ENCODE data around the gene DPH6.
A peak's percentile ranks its signal among the peaks of the same experiment; 100 is the strongest.

The DPH6 gene

DNA sequence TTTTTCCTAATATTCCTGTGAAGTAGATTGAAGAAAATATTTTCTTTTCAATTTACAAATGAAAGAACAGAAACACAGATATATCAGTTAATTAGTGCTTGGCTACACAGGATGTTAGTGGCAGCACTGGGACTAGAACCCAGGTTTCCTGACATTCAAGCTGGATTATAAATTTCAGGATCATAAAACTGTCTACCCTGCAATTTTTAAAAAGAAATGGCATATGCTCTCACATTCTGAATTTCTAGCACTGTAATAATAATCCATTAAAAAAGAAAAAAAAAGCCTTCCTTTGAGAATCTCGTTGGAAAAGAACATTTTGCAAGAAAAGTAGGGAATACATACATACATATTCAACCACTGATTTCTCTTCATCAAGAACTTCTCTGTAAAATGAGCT, 9.3 kb upstream of the DPH6 start:
- CTCF ChIA-PET = no interaction called here
- no peak overlapping the region for H3K27ac Mint-ChIP-seq
- no peak for DNase-seq
- no peaks in the 10 kb centered on the region for H3K36me3 Mint-ChIP-seq
- H3K4me3 Mint-ChIP-seq = no peak overlapping the region
- H3K9me3 Mint-ChIP-seq = no peaks in the 10 kb centered on the region
- H3K4me1 Mint-ChIP-seq = no peaks in the 10 kb centered on the region
- H3K27me3 Mint-ChIP-seq = no peaks in the 10 kb centered on the region

DNA sequence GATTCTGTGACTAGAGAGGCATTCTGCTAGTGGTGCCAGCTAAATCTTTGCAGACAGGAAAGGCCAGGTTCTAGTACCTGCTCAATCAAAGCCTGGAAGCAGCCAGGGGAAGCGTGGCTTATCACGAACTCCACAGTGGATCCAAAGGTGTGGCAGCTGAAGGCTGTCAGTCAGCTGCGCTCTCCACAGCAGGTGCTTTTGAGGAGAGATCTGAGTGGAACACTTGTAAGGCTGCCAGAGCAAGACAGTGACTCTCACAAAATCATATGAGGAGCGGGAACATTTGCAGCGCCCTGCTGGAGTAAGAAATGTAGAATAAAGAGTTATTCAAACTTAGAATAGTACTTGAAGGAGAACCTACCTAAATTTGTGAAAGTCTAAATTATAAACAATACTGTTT, 5.0 kb upstream of the DPH6 start:
- no peak for DNase-seq
- CTCF ChIA-PET = no interaction called here
- Mint-ChIP-seq H3K4me1 (peaks cover 10% of the 10 kb centered on the region), H3K27me3 (no peaks in the 10 kb centered on the region), H3K4me3 (no peak overlapping the region), H3K36me3 (no peaks in the 10 kb centered on the region), H3K9me3 (no peaks in the 10 kb centered on the region), H3K27ac (no peak overlapping the region)

DNA sequence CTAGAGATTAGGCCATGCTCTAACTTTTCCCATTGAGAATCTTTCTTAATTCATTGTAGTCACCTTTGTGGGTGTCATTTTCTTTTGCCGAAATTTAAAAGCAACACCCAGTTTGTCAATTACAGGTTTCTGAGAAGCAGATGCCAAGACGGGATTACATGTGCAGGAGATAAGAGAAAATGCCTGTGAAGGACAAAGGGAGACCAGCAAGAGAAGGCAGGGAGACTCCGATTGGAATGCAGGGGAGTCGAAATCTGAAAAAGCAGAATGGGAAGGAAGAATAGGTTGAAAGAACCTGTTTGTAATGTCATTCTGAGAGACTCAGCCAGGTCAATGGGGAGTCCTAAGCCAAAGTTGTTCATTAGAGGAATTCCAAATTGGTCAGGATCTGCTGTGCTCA, 3.6 kb upstream of the DPH6 start:
- Mint-ChIP-seq H3K4me3 (no peak overlapping the region), H3K9me3 (no peaks in the 10 kb centered on the region), H3K27ac (no peak overlapping the region), H3K4me1 (peaks cover 20% of the 10 kb centered on the region), H3K36me3 (no peaks in the 10 kb centered on the region), H3K27me3 (peaks cover 3% of the 10 kb centered on the region)
- CTCF ChIA-PET = no interaction called here
- no peak for DNase-seq

DNA sequence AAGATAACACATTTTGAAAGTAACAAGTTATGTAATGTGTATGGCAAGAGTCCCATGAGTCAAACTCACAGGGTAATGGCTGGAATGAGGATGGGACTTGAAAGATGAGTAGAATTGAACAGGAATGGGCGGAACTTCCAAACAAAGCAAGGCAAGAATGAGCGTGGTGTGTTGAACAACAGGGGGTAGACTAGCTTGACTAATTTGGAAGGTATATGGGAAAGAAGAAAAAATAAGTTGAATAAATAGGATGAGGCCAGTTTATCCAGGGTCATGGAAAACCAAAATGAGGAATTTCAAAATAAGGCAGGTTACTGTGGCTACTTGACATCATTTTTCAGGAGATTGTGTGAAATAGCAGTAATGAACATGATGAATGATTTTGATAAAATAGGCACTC, 2.5 kb upstream of the DPH6 start:
- Mint-ChIP-seq H3K36me3 (no peaks in the 10 kb centered on the region), H3K9me3 (no peaks in the 10 kb centered on the region), H3K27me3 (peaks cover 3% of the 10 kb centered on the region), H3K4me3 (no peak overlapping the region), H3K4me1 (peaks cover 20% of the 10 kb centered on the region), H3K27ac (no peak overlapping the region)
- DNase-seq = no peak
- CTCF ChIA-PET = no interaction called here

DNA sequence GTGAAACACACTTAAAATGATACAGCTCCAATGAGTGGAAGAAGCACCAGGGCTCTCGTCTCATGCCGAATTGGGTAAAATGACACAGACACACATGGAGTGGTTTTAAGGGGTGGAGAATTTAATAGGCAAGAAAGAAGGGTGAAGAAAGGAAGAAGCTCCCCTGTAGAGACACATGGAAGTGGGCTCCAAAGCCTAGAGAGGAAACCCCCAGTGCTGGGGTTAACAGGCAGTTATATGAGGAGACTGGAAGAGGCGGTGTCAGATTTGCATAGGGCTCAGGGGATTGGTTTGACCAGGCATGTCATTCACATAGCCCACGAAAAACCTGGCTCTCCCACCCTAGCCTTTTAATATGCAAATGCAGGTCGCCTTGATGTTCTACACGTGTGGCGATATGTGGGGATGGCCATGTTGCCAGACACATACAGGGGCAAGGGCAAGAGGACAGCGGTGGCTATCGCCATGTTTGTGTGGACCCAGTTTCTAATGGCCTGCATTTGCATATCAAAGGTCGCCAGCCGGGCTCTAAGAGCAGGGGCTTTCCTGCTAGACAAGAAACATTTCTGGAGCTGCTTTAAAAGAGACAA, 1.9 kb upstream of the DPH6 start:
- H3K36me3 Mint-ChIP-seq = no peaks in the 10 kb centered on the region
- CTCF ChIA-PET = no interaction called here
- no peak overlapping the region for H3K4me3 Mint-ChIP-seq
- H3K27me3 Mint-ChIP-seq = peaks cover 3% of the 10 kb centered on the region
- H3K27ac Mint-ChIP-seq = no peak overlapping the region
- DNase-seq = no peak
- H3K9me3 Mint-ChIP-seq = no peaks in the 10 kb centered on the region
- peaks cover 20% of the 10 kb centered on the region for H3K4me1 Mint-ChIP-seq

DNA sequence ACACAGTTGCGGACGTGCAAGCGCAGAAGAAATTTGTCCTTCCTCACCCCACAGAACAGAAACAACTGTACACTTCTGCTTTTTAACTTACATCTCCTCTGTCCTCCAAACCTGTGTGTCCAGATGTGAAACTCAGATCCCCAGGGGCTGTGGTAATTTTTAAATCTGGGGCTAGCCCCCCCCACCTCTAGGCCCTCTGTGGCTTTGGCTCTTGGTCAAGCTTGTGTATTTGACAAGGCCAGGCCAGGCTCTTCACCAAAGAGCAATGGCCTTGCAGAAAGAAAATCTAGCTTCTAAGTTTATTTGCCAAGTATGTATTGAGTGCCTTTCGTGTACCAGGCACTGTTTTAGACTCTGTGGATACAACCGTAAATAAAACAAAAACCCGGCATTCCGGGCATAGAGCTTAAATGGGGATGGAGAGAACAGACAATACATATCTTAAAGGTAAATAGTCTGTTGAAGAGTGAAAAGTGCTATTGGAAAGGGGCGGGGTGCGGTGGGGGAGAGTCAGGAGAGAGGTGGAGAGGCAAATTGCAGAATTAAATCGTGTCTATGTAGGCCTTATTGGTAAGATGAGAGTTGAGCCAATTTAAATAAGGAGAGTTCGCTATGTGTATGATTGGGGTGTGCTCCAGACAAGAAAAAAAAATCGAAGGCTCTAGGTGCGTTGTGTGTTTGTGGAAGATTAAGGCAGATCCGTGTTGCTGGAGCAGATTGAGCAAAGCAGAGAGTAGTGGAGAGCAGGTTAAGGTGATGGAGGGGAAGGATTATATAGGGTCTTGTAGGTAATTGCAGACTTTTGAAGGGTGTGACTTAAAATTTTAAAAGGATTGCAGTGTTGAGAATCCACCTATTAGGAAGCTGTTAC, 781 bp upstream of the DPH6 start:
- peak overlapping the region; percentile 89 for H3K4me3 Mint-ChIP-seq
- CTCF ChIA-PET = no interaction called here
- no peaks in the 10 kb centered on the region for H3K36me3 Mint-ChIP-seq
- H3K4me1 Mint-ChIP-seq = peaks cover 20% of the 10 kb centered on the region
- no peaks in the 10 kb centered on the region for H3K9me3 Mint-ChIP-seq
- peaks cover 3% of the 10 kb centered on the region for H3K27me3 Mint-ChIP-seq
- peak overlapping the region; percentile 97 for H3K27ac Mint-ChIP-seq
- no peak for DNase-seq

DNA sequence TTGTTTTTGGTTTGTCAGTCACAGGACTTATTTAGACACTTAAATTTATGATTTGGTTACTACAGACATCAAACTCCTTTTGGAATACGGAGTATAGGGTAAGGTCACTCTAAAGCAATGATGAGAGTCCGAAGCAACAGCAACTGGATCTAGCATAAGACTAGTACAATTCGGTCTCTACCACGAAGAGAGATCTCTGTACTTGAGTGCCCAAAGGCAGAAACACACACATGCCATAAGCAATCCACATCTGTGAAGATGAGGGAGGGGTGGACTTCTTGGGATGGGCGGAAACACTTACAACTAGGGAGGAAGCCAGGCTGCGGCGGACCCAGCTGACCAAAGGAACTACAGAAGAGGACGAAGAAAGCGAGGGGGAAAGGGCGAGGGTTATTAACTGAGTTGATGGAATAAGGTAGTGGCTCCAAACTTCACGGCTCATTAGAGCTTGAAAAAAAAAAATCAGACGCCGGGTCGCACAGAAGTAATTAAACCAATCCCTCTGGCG, 595 bp downstream of the DPH6 start:
- Mint-ChIP-seq H3K27ac (peak overlapping the region; percentile 97), H3K9me3 (no peaks in the 10 kb centered on the region), H3K4me1 (peaks cover 20% of the 10 kb centered on the region), H3K36me3 (no peaks in the 10 kb centered on the region), H3K27me3 (peaks cover 3% of the 10 kb centered on the region), H3K4me3 (peak overlapping the region; percentile 89)
- DNase-seq = peak; percentile 30
- CTCF ChIA-PET = no interaction called here

DNA sequence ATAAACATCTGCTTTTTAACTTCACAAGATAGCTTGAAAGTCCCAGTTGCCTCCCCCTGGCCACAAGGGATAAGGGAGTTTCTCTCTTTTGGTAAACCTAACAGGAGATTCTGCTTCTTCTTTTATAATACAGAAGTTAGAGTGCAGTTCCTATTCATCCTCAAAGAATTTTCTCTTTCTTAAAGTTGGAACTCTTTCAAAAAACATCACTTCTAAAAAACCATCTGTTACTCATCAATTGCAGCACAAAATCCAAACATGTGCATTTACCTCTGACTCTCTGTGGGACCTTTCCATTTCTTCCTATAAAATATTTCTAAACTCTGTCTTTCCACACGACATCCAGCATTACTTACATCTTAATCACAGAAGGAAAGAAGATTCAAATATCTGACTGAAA, 5.1 kb downstream of the DPH6 start:
- no peak for DNase-seq
- Mint-ChIP-seq H3K27me3 (peaks cover 3% of the 10 kb centered on the region), H3K9me3 (no peaks in the 10 kb centered on the region), H3K36me3 (peaks cover 1% of the 10 kb centered on the region), H3K27ac (no peak overlapping the region), H3K4me1 (peaks cover 10% of the 10 kb centered on the region), H3K4me3 (no peak overlapping the region)
- CTCF ChIA-PET = no interaction called here

DNA sequence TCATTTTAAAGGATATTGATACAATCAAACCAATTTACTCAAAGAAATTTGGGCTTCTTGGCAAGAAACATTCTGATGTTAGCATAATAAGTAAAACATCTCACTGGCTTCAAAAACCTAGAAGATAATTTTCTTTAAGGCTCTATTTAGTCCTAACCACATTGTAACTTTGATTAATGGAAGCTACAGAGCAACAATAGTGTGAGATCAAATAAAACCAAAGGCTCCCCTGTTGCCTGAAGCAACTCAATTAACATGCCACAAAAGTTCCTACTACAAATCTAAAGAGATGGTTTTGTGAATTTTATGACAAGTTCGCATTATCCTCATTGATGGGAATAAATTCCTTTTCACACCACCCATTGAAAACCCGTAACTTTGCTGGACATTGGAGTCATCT, 5.9 kb downstream of the DPH6 start:
- Mint-ChIP-seq H3K27ac (no peak overlapping the region), H3K4me3 (no peak overlapping the region), H3K9me3 (no peaks in the 10 kb centered on the region), H3K27me3 (no peaks in the 10 kb centered on the region), H3K36me3 (peaks cover 1% of the 10 kb centered on the region), H3K4me1 (peaks cover 5% of the 10 kb centered on the region)
- CTCF ChIA-PET = no interaction called here
- no peak for DNase-seq

DNA sequence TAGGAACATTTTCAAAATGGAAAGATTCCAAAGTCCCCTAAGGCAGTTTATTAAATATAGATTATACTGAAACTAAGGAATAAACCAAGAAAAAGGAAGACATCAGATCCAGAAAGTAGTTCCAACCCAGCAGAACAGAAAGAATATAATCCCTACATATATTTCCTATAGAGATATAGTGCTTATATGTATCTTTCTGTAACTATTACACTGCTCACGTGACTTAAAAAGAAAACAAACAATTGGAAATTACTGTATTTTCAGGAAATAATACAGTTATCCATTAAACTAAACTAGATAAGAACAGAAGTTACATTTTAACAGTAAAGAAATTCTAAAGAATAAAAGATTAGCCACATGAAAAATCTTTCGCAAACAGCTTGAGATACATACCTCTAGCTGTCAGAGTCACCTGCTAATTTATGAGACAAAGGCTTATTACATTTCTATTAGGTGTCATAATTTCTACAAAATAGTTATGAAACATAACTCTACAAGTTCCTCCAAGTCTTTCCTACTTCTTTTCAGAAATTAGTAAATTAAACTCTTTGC, 10.5 kb downstream of the DPH6 start:
- Mint-ChIP-seq H3K9me3 (no peaks in the 10 kb centered on the region), H3K4me3 (no peak overlapping the region), H3K36me3 (peaks cover 18% of the 10 kb centered on the region), H3K4me1 (no peaks in the 10 kb centered on the region), H3K27me3 (no peaks in the 10 kb centered on the region), H3K27ac (no peak overlapping the region)
- CTCF ChIA-PET = no interaction called here
- no peak for DNase-seq

DNA sequence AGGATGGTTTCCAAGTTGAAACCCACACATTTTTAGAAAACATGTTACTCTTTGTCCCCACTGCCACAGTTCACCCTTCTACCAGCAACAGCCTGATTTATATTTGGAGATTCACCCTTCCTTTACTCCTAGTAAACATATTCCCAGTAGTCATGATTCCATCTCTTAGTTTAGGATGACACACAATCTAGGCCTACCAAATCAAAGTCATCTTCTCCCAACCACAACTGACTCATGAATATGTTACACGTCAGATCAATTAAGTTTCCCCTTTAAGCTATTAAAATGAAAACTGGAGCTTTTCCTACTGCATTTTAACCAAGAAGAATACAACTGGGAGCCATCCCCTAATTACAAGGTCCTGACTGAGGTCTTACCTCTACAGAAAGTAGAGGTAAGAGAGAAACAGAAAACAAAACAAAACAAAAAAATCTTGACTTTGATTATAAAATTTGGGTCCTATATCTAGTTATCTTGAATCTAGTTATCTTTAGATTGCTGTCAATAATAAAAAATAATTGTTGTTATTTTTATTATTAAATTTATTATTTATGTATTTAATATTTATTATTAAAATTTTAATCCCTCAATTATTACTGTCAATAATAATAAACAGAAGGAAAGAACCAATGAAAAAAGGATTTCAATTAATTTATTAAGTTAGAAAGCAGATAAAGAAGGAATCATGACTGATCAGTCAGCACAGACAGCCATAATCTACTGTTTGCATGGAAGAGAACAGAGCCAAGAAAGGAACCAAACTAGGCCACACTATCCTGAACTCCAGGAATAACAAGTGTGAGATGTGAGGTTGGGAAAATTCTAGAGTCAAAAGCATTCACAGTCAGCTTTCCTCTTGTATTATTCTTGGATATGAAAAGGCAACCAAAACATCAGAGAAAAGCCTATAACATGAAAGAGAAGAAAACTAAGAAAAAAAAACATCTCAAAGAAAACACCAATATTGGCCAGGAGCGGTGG, 12.5 kb downstream of the DPH6 start:
- no peaks in the 10 kb centered on the region for H3K4me1 Mint-ChIP-seq
- DNase-seq = no peak

DNA sequence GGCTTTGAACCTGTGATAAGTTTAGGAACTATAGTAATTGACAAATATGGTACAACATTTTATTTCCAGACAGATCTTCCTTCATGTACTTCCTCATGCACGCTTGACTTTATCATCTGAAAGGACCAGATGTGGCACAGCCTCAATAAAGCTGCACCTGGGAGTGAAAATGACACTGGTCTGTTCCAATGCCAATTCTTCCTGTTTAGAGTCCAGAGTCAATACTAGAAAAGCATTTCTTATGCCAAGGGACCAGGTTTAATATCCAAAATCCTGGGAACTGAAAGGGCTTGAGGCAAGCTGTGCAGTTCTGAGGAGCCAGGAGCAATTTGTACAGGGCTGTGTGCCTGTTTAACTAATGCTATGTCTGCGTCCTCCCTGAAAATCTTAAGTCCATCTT, 15.3 kb downstream of the DPH6 start:
- no peak overlapping the region for H3K4me3 Mint-ChIP-seq
- no peaks in the 10 kb centered on the region for H3K27me3 Mint-ChIP-seq
- DNase-seq = no peak
- H3K4me1 Mint-ChIP-seq = no peaks in the 10 kb centered on the region
- peaks cover 31% of the 10 kb centered on the region for H3K36me3 Mint-ChIP-seq
- peaks cover 8% of the 10 kb centered on the region for H3K9me3 Mint-ChIP-seq
- H3K27ac Mint-ChIP-seq = no peak overlapping the region
- CTCF ChIA-PET = no interaction called here

More for the DNA sequence above, 12.5 kb downstream of the DPH6 start:
- no peak overlapping the region for H3K4me3 Mint-ChIP-seq
- H3K36me3 Mint-ChIP-seq = peaks cover 32% of the 10 kb centered on the region
- no peak overlapping the region for H3K27ac Mint-ChIP-seq
- H3K27me3 Mint-ChIP-seq = no peaks in the 10 kb centered on the region
- CTCF ChIA-PET = no interaction called here
- peaks cover 8% of the 10 kb centered on the region for H3K9me3 Mint-ChIP-seq

DNA sequence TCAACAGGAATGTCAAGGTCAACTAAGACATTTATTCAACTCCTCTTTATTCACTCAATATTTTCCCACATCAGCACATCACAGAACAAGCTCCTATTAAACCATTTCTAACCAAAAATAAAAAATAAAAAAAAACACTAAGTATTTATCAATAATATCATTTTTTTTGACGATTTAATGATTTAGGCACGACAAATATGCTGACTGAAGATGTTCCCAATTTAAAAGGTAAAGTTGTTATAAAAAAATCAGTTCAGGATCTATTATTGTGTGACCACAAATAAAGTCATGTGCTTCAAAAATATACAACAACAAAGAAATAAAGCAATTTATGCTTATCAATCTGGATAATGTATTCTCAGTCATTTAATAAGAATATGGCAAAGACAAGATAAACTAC, 16.2 kb downstream of the DPH6 start:
- Mint-ChIP-seq H3K27me3 (no peaks in the 10 kb centered on the region), H3K4me1 (no peaks in the 10 kb centered on the region), H3K4me3 (no peak overlapping the region), H3K36me3 (peaks cover 31% of the 10 kb centered on the region), H3K27ac (no peak overlapping the region), H3K9me3 (peaks cover 8% of the 10 kb centered on the region)
- DNase-seq = no peak
- CTCF ChIA-PET = no interaction called here

DNA sequence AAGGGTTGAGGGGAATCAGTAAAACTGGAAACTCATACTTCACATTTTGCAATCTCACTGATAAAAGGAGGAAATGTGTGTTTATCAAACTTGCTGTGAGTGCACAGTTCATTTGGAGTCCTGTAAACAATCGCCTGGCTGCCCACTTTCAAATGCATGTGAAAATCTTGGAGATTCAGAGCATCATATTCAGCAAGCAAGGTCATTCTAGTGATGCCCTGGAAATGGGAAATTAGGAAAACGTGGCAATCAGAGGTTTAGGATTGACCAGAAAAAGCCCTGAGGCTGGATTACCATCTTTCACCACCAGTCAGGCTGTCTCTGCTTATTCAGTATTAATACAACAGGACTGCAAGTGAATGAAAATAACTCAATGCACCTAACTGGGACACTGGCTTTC, 23.9 kb downstream of the DPH6 start:
- CTCF ChIA-PET = no interaction called here
- DNase-seq = no peak
- Mint-ChIP-seq H3K9me3 (no peaks in the 10 kb centered on the region), H3K4me1 (no peaks in the 10 kb centered on the region), H3K27me3 (no peaks in the 10 kb centered on the region), H3K4me3 (no peak overlapping the region), H3K27ac (no peak overlapping the region), H3K36me3 (no peaks in the 10 kb centered on the region)

Data from activated naive CD4-positive, alpha-beta T cell treated with anti-CD3 and anti-CD28 coated beads, Interleukin-2, amount 10 ng/mL, durations not matched to agents 7 days and 5 days (primary cell).